ENCODE results near the gene RACGAP1. TPM values are rescaled to one million over a fixed set of nuclear protein-coding genes. Genes with fewer than 3 reads are reported as not detected.

The RACGAP1 gene
- total and polyA plus RNA-seq, 4 experiments from 2014 or later, result 8.5 to 14.7 (median 11.1) TPM

DNA sequence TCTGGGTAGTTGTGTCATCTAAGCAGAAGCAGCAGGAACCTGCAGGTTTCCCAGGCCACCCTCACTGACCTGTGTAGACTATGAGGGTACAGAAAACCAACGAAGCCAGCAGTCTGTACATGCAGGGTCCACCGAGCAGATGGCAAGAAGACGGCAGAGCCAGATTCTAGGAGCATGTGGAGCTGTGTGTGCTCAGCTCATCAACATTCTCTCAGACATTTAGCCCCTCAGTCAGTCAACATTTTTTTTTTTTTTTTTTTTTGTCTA lies 24.8 kb upstream of the RACGAP1 start:
- Histone ChIP-seq H3K27me3 (ENCODE audit: insufficient read depth, low read length) (peaks cover 16% of the 10 kb centered on the region), H3K4me1 (ENCODE audit: insufficient read depth, low read length) (no peaks in the 10 kb centered on the region), H3K4me3 (ENCODE audit: low read length in 2 of 2) (no peak overlapping the region), H3K36me3 (ENCODE audit: insufficient read depth, low read length) (no peaks in the 10 kb centered on the region), H3K27ac (ENCODE audit: low read depth, low read length) (no peak overlapping the region), H3K9me3 (ENCODE audit: control insufficient read depth in 1 of 2, low read length in 2 of 2) (no peaks in the 10 kb centered on the region)
- DNase-seq, result no peak
- no peaks in the 10 kb centered on the region for H3K36me3 Mint-ChIP-seq
- H3K4me1 Mint-ChIP-seq, result no peaks in the 10 kb centered on the region
- H3K9me3 Mint-ChIP-seq, result no peaks in the 10 kb centered on the region
- peaks cover 33 to 41% of the 10 kb centered on the region in 2 donors for H3K27me3 Mint-ChIP-seq
- H3K27ac Mint-ChIP-seq, result no peak overlapping the region
- intact Hi-C loops (cut with micrococcal nuclease), result loop anchor here (10.0 kb wide), 1 partner anchor 185 kb away; no protein-coding TSS in a partner anchor
- CTCF ChIA-PET (ENCODE audit: partially characterized antibody), result interaction anchor here (0.7 to 3.5 kb wide), 4 partner anchors 10 to 306 kb away, joined by 4 to 18 read pairs (median 8); no protein-coding TSS in a partner anchor
- H3K4me3 Mint-ChIP-seq, result no peak overlapping the region
- POLR2A ChIA-PET (ENCODE audit: partially characterized antibody), result interaction anchor here (0.7 kb wide), 1 partner anchor 163 kb away, joined by 4 read pairs; no protein-coding TSS in a partner anchor

DNA sequence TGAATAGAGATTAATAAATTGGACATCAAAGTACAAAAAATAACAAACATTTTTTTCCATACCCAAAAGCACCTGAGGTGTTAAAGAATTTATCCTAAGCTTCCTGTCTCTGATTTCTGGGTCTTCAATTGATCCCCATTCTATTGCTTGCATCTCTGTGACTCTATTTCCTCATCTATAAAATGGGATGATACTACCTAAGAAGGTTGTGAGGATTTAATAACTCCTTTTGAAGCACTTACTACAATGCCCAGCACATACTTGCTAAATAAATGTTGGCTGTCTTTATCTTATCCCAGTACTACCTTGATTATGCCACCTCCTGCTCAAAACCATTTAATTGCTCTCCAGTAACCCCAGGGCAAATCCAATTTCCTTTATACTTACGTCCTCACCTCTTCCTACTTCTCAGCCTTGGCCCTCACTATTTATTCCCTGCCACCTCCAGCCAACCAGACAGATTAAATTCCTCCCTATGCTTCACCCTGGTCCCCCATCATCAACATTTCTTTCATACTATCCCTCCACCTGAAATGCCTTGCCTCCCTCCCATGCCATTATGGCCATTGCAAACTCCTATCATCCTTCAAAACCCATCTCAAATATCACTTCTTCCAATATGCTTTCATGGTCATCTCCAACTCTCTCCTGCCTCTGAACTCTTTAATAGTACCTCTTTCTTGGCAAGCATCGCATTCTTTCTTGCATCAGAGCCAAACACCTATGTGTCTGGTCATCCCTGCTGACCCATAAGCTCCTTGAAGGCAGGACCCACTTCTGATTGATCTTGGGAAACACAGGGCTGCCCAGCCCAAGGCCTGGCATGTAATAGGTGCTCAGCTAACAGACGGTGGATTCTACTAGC lies 24.2 kb upstream of the RACGAP1 start:
- Mint-ChIP-seq H3K27ac (no peak overlapping the region), H3K36me3 (no peaks in the 10 kb centered on the region), H3K9me3 (no peaks in the 10 kb centered on the region), H3K4me3 (no peak overlapping the region), H3K27me3 (peaks cover 33 to 41% of the 10 kb centered on the region in 2 donors), H3K4me1 (no peaks in the 10 kb centered on the region)
- CTCF ChIA-PET (ENCODE audit: partially characterized antibody), result interaction anchor here (0.7 to 3.5 kb wide), 4 partner anchors 9 to 307 kb away, joined by 4 to 18 read pairs (median 8); no protein-coding TSS in a partner anchor
- no peak overlapping the region for H3K4me3 ChIP-seq (ENCODE audit: low read length in 2 of 2)
- H3K27ac ChIP-seq (ENCODE audit: low read depth, low read length), result no peak overlapping the region
- no peak for DNase-seq
- no peaks in the 10 kb centered on the region for H3K4me1 ChIP-seq (ENCODE audit: insufficient read depth, low read length)
- intact Hi-C loops (cut with micrococcal nuclease), result loop anchor here (10.0 kb wide), 1 partner anchor 185 kb away; no protein-coding TSS in a partner anchor
- POLR2A ChIA-PET (ENCODE audit: partially characterized antibody), result no interaction called here
- H3K27me3 ChIP-seq (ENCODE audit: insufficient read depth, low read length), result peaks cover 16% of the 10 kb centered on the region
- no peaks in the 10 kb centered on the region for H3K9me3 ChIP-seq (ENCODE audit: control insufficient read depth in 1 of 2, low read length in 2 of 2)
- no peaks in the 10 kb centered on the region for H3K36me3 ChIP-seq (ENCODE audit: insufficient read depth, low read length)

DNA sequence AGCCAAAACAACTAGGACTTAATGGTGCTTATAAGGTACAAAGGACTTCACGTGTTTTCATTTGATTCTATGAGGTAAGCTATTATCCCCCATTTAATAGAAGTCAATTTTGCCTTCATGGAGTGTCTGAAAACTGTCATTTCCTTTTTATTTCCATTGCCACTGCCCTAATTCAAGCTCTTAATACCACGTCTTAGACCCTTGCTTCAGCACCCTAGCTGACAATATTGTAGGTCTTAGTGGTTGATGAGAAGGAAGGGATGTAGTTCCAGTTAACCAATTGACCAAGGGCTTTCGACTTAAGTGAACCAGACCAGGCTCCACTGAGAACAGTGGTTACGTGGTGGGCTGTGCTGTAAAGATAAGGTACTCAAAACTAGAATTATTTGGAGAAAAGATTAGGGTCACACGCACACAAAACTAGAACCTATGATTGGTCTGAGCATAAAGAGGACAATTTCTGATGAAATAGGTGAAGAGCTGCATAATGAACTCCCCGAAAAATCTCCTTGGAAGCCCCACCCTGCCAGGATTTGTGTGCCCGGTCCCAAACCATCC lies 22.5 kb upstream of the RACGAP1 start:
- CTCF ChIA-PET (ENCODE audit: partially characterized antibody), result interaction anchor here (1.3 to 1.5 kb wide), 3 partner anchors 9 to 80 kb away, joined by 4 to 9 read pairs (median 4); no protein-coding TSS in a partner anchor
- H3K4me3 ChIP-seq (ENCODE audit: low read length in 2 of 2), result no peak overlapping the region
- H3K4me3 Mint-ChIP-seq, result no peak overlapping the region

DNA sequence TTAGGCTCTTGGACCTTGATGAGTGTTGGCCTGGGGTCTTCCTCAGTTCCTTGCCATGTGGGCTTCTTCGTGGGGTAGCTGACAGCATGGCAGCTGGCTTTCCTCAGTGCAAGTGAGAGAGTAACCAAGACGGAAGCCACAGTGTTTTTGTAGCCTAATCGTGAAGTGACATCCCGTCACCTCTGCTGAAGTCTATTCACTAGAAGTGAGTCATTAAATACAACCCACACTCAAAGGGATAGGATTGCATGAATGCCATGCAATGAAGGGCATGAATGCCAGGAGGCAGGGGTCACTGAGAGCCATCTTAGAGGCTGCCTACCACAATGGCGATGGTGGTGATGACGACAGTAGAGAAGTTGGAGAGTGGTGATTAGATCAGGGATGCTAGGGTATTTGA lies 18.6 kb upstream of the RACGAP1 start:
- peaks cover 0 to 6% of the 10 kb centered on the region in 2 donors for H3K27me3 Mint-ChIP-seq
- Histone ChIP-seq H3K27ac (ENCODE audit: low read depth, low read length) (no peak overlapping the region), H3K9me3 (ENCODE audit: control insufficient read depth in 1 of 2, low read length in 2 of 2) (no peaks in the 10 kb centered on the region), H3K4me3 (ENCODE audit: low read length in 2 of 2) (no peak overlapping the region), H3K27me3 (ENCODE audit: insufficient read depth, low read length) (no peaks in the 10 kb centered on the region), H3K36me3 (ENCODE audit: insufficient read depth, low read length) (no peaks in the 10 kb centered on the region), H3K4me1 (ENCODE audit: insufficient read depth, low read length) (no peaks in the 10 kb centered on the region)
- ChIA-PET CTCF (ENCODE audit: partially characterized antibody) (interaction anchor here (1.0 to 2.6 kb wide), 3 partner anchors 9 to 27 kb away, joined by 3 to 8 read pairs (median 4); no protein-coding TSS in a partner anchor), POLR2A (ENCODE audit: partially characterized antibody) (no interaction called here)
- no peak overlapping the region for H3K4me3 Mint-ChIP-seq
- peaks cover 0 to 1% (median 0%) of the 10 kb centered on the region in 4 donors for H3K4me1 Mint-ChIP-seq
- H3K36me3 Mint-ChIP-seq, result no peaks in the 10 kb centered on the region
- no peaks in the 10 kb centered on the region for H3K9me3 Mint-ChIP-seq
- no peak for DNase-seq
- intact Hi-C loops (cut with micrococcal nuclease), result no loop called here
- no peak overlapping the region for H3K27ac Mint-ChIP-seq

More for the DNA sequence above, 22.5 kb upstream of the RACGAP1 start:
- Mint-ChIP-seq H3K36me3 (no peaks in the 10 kb centered on the region), H3K9me3 (no peaks in the 10 kb centered on the region), H3K4me1 (no peaks in the 10 kb centered on the region), H3K27ac (no peak overlapping the region), H3K27me3 (peaks cover 27 to 29% of the 10 kb centered on the region in 2 donors)
- Histone ChIP-seq H3K27ac (ENCODE audit: low read depth, low read length) (no peak overlapping the region), H3K36me3 (ENCODE audit: insufficient read depth, low read length) (no peaks in the 10 kb centered on the region), H3K27me3 (ENCODE audit: insufficient read depth, low read length) (peaks cover 16% of the 10 kb centered on the region), H3K9me3 (ENCODE audit: control insufficient read depth in 1 of 2, low read length in 2 of 2) (no peaks in the 10 kb centered on the region), H3K4me1 (ENCODE audit: insufficient read depth, low read length) (no peaks in the 10 kb centered on the region)
- intact Hi-C loops (cut with micrococcal nuclease), result no loop called here
- POLR2A ChIA-PET (ENCODE audit: partially characterized antibody), result no interaction called here
- no peak for DNase-seq

GRCh38 chr12:50043308-50043707 lies 18.0 kb upstream of the RACGAP1 start:
- Histone ChIP-seq H3K4me3 (ENCODE audit: low read length in 2 of 2) (no peak overlapping the region), H3K27ac (ENCODE audit: low read depth, low read length) (no peak overlapping the region), H3K27me3 (ENCODE audit: insufficient read depth, low read length) (no peaks in the 10 kb centered on the region), H3K9me3 (ENCODE audit: control insufficient read depth in 1 of 2, low read length in 2 of 2) (no peaks in the 10 kb centered on the region), H3K4me1 (ENCODE audit: insufficient read depth, low read length) (no peaks in the 10 kb centered on the region), H3K36me3 (ENCODE audit: insufficient read depth, low read length) (no peaks in the 10 kb centered on the region)
- Mint-ChIP-seq H3K27ac (no peak overlapping the region), H3K4me3 (no peak overlapping the region), H3K4me1 (peaks cover 0 to 1% (median 0%) of the 10 kb centered on the region in 4 donors), H3K27me3 (peaks cover 2 to 5% of the 10 kb centered on the region in 2 donors), H3K9me3 (no peaks in the 10 kb centered on the region), H3K36me3 (no peaks in the 10 kb centered on the region)
- POLR2A ChIA-PET (ENCODE audit: partially characterized antibody), result interaction anchor here (0.6 kb wide), 1 partner anchor 1274 kb away, joined by 3 read pairs; no protein-coding TSS in a partner anchor
- CTCF ChIA-PET (ENCODE audit: partially characterized antibody), result interaction anchor here (0.7 to 2.6 kb wide), 3 partner anchors 12 to 29 kb away, joined by 4 to 8 read pairs (median 4); no protein-coding TSS in a partner anchor
- intact Hi-C loops (cut with micrococcal nuclease), result no loop called here
- no peak for DNase-seq

DNA sequence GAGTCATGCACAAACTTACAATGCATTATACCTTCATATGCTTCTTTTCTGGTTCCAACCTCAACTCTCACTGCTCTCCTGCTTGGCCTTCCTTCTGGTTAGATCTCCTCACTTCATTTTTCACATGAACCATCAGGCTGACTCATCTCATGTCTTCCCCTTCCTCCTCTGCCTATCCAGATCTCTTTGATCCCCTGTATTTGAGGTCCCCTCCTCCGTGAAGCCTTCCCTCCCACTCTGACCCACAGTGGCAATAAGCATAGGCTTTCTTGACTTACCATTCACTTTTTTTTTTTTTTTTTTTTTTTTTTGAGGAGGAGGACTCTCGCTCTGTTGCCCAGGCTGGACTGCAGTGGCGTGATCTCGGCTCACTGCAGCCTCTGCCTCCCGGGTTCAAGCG lies 17.4 kb upstream of the RACGAP1 start:
- Histone ChIP-seq H3K4me3 (ENCODE audit: low read length in 2 of 2) (no peak overlapping the region), H3K9me3 (ENCODE audit: control insufficient read depth in 1 of 2, low read length in 2 of 2) (no peaks in the 10 kb centered on the region), H3K27me3 (ENCODE audit: insufficient read depth, low read length) (no peaks in the 10 kb centered on the region), H3K4me1 (ENCODE audit: insufficient read depth, low read length) (no peaks in the 10 kb centered on the region), H3K36me3 (ENCODE audit: insufficient read depth, low read length) (no peaks in the 10 kb centered on the region), H3K27ac (ENCODE audit: low read depth, low read length) (no peak overlapping the region)
- intact Hi-C loops (cut with micrococcal nuclease), result no loop called here
- DNase-seq, result no peak
- Mint-ChIP-seq H3K4me3 (peak overlapping the region in 1 of 8 donors; percentile 52), H3K36me3 (no peaks in the 10 kb centered on the region), H3K27me3 (peaks cover under 1 to 4% of the 10 kb centered on the region in 2 donors), H3K27ac (peak overlapping the region in 1 of 7 donors; percentile 19), H3K4me1 (peaks cover 0 to 1% (median 0%) of the 10 kb centered on the region in 4 donors), H3K9me3 (no peaks in the 10 kb centered on the region)
- CTCF ChIA-PET (ENCODE audit: partially characterized antibody), result interaction anchor here (0.7 to 2.6 kb wide), 3 partner anchors 13 to 29 kb away, joined by 3 to 8 read pairs (median 4); no protein-coding TSS in a partner anchor
- POLR2A ChIA-PET (ENCODE audit: partially characterized antibody), result interaction anchor here (0.6 kb wide), 2 partner anchors 59 to 1273 kb away, joined by 3 read pairs; no protein-coding TSS in a partner anchor

- Mint-ChIP-seq H3K36me3 (no peaks in the 10 kb centered on the region), H3K4me1 (peaks cover 0 to 1% (median 0%) of the 10 kb centered on the region in 4 donors), H3K27ac (no peak overlapping the region), H3K9me3 (no peaks in the 10 kb centered on the region), H3K4me3 (no peak overlapping the region), H3K27me3 (peaks cover 0 to 4% of the 10 kb centered on the region in 2 donors)
- CTCF ChIA-PET (ENCODE audit: partially characterized antibody), result interaction anchor here (1.0 kb wide), 1 partner anchor 26 kb away, joined by 3 read pairs; no protein-coding TSS in a partner anchor
- POLR2A ChIA-PET (ENCODE audit: partially characterized antibody), result no interaction called here
- Histone ChIP-seq H3K4me1 (ENCODE audit: insufficient read depth, low read length) (no peaks in the 10 kb centered on the region), H3K4me3 (ENCODE audit: low read length in 2 of 2) (no peak overlapping the region), H3K36me3 (ENCODE audit: insufficient read depth, low read length) (no peaks in the 10 kb centered on the region), H3K9me3 (ENCODE audit: control insufficient read depth in 1 of 2, low read length in 2 of 2) (no peaks in the 10 kb centered on the region), H3K27ac (ENCODE audit: low read depth, low read length) (no peak overlapping the region), H3K27me3 (ENCODE audit: insufficient read depth, low read length) (no peaks in the 10 kb centered on the region)
- intact Hi-C loops (cut with micrococcal nuclease), result no loop called here
- DNase-seq, result no peak
Measured at GRCh38 chr12:50041962-50042361, 16.7 kb upstream of the RACGAP1 start.
